Erythroblast (primary cell): ENCODE measurements around the gene HDAC4.

Experiments
- GATA1 ChIP-seq: IDR thresholded peaks from 2 replicates; pipeline ENCODE4 v1.6.1; 2011; ENCODE audit warnings: low read depth, mild to moderate bottlenecking, control low read depth, low read length, moderate library complexity
- POLR2A ChIP-seq: IDR thresholded peaks from 2 replicates; pipeline ENCODE4 v1.6.1; 2011; ENCODE audit warnings: mild to moderate bottlenecking, low read length

- TF ChIP-seq GATA1 (no peak), POLR2A (no peak)
These were observed 195.8 kb downstream of the HDAC4 start for GRCh38 chr2:239204876-239205468.
